NCI-H524 (cell line): ENCODE measurements around the gene USP15.

Source experiments
- DNase-seq, 2 experiments: peaks; one replicate each; lab custom pipeline; 2025; lab: John Stamatoyannopoulos, UW

USP15 gene

GRCh38 chr12:62258231-62258630 lies 2.0 kb upstream of the USP15 start:
- no peak for DNase-seq

GRCh38 chr12:62258941-62259630 lies 1.1 kb upstream of the USP15 start:
- DNase-seq, result peak; percentile 43 to 55

GRCh38 chr12:62259631-62259992 lies 592 bp upstream of the USP15 start:
- DNase-seq, result peak in 1 of 2 experiments; percentile 77

GRCh38 chr12:62260733-62261683 lies 804 bp downstream of the USP15 start:
- peak; percentile 36 to 60 for DNase-seq

- DNase-seq, result no peak
These were observed 1.8 kb downstream of the USP15 start for GRCh38 chr12:62261876-62262517.

GRCh38 chr12:62263232-62263631 lies 3.0 kb downstream of the USP15 start:
- no peak for DNase-seq

- DNase-seq, result no peak
These were observed 3.8 kb downstream of the USP15 start for GRCh38 chr12:62263966-62264365.

- DNase-seq, result no peak
These were observed 4.5 kb downstream of the USP15 start for GRCh38 chr12:62264706-62265105.

- no peak for DNase-seq
These were observed 5.3 kb downstream of the USP15 start for GRCh38 chr12:62265511-62265910.

- no peak for DNase-seq
These were observed 6.8 kb downstream of the USP15 start for GRCh38 chr12:62267026-62267425.

GRCh38 chr12:62267480-62267879 lies 7.3 kb downstream of the USP15 start:
- DNase-seq, result no peak

GRCh38 chr12:62268956-62269355 lies 8.8 kb downstream of the USP15 start:
- no peak for DNase-seq

GRCh38 chr12:62269464-62270228 lies 9.4 kb downstream of the USP15 start:
- no peak for DNase-seq

- no peak for DNase-seq
These were observed 10.2 kb downstream of the USP15 start for GRCh38 chr12:62270384-62270783.

- no peak for DNase-seq
These were observed 10.7 kb downstream of the USP15 start for GRCh38 chr12:62270872-62271271.

GRCh38 chr12:62272936-62273552 lies 12.8 kb downstream of the USP15 start:
- no peak for DNase-seq

GRCh38 chr12:62273724-62274380 lies 13.6 kb downstream of the USP15 start:
- DNase-seq, result no peak

GRCh38 chr12:62278022-62278421 lies 17.8 kb downstream of the USP15 start:
- DNase-seq, result no peak

GRCh38 chr12:62279058-62279457 lies 18.9 kb downstream of the USP15 start:
- no peak for DNase-seq

GRCh38 chr12:62279961-62280360 lies 19.8 kb downstream of the USP15 start:
- DNase-seq, result no peak
